CD14-positive monocyte (primary cell): ENCODE measurements around the gene CCL4. TPM values are rescaled to one million over a fixed set of nuclear protein-coding genes. Genes with fewer than 3 reads are reported as not detected.
"Not testable (repeated sequence)": the region's sequence is repeated elsewhere in the genome, so short reads cannot be mapped to it uniquely, and the experiment has no call there.

Source experiments
- DNase-seq, 3 donors: peaks; one replicate each; pipeline ENCODE4 v3.0.0-alpha.2; 2011 to 2022
- H2AFZ ChIP-seq: 2 replicates; pipeline ENCODE4 v1.6.0; 2012; ENCODE audit warnings: mild to moderate bottlenecking, low read depth, low read length, inconsistent platforms; ENCODE audit not compliant: insufficient read depth, poor library complexity, severe bottlenecking
- H3K27ac ChIP-seq, 2 donors: 1 replicate in 1 of 2; 2 replicates in 1 of 2; pipeline ENCODE4 v1.5.1; 2012 to 2013; ENCODE audit warnings: low read length in 2 of 2, control low read depth in 1 of 2, inconsistent platforms in 1 of 2, low read depth in 1 of 2, mild to moderate bottlenecking in 1 of 2
- H3K27me3 ChIP-seq, 2 donors: one replicate each; pipeline versions ENCODE4 v1.6.0 to v1.6.1; 2011 to 2013; ENCODE audit warnings: low read length in 2 of 2; ENCODE audit not compliant: control insufficient read depth in 2 of 2, insufficient read depth in 2 of 2
- H3K36me3 ChIP-seq, 2 donors: replicated peaks in 1 of 2; 1 replicate in 1 of 2; 2 replicates in 1 of 2; pipeline versions ENCODE4 v1.5.1 to v1.6.1; 2012 to 2013; ENCODE audit warnings: low read length in 2 of 2, control low read depth in 1 of 2, inconsistent platforms in 1 of 2, mild to moderate bottlenecking in 1 of 2; ENCODE audit not compliant: insufficient read depth in 2 of 2, control insufficient read depth in 1 of 2
- H3K4me1 ChIP-seq, 2 donors: 1 replicate in 1 of 2; 2 replicates in 1 of 2; pipeline versions ENCODE4 v1.5.1 to v1.6.1; 2012 to 2013; ENCODE audit warnings: low read length in 2 of 2, control low read depth in 1 of 2, inconsistent platforms in 1 of 2, mild to moderate bottlenecking in 1 of 2, moderate library complexity in 1 of 2; ENCODE audit not compliant: insufficient read depth in 2 of 2, control insufficient read depth in 1 of 2
- H3K4me2 ChIP-seq: replicated peaks from 2 replicates; pipeline ENCODE3; 2012; ENCODE audit warnings: low read length, moderate library complexity, mild to moderate bottlenecking; ENCODE audit not compliant: poor library complexity, severe bottlenecking; ENCODE audit errors: extremely low read depth
- H3K4me3 ChIP-seq, 3 experiments: fragments of 200-600 bp in 1 of 3; sonication (generic) in 1 of 3; replicated peaks in 1 of 3; 1 replicate in 2 of 3; 2 replicates in 1 of 3; pipeline ENCODE4 v1.5.1; 2011 to 2013; ENCODE audit warnings: low read length in 3 of 3, mild to moderate bottlenecking in 3 of 3, control low read depth in 2 of 3, low read depth in 2 of 3, inconsistent platforms in 1 of 3, moderate library complexity in 1 of 3
- H3K79me2 ChIP-seq: 2 replicates; pipeline ENCODE4 v1.6.0; 2012; ENCODE audit warnings: mild to moderate bottlenecking, control low read depth, inconsistent platforms, low read length, moderate library complexity; ENCODE audit not compliant: insufficient read depth
- H3K9ac ChIP-seq: 2 replicates; pipeline ENCODE4 v1.6.0; 2017; ENCODE audit warnings: low read length, mild to moderate bottlenecking; ENCODE audit not compliant: insufficient read depth, poor library complexity, severe bottlenecking
- H3K9me3 ChIP-seq, 2 donors: replicated peaks in 1 of 2; 1 replicate in 1 of 2; 2 replicates in 1 of 2; pipeline versions ENCODE4 v1.5.1 to v1.6.1; 2012 to 2013; ENCODE audit warnings: low read length in 2 of 2, control low read depth in 1 of 2; ENCODE audit not compliant: control insufficient read depth in 1 of 2, insufficient read depth in 1 of 2
- H4K20me1 ChIP-seq: 2 replicates; pipeline ENCODE4 v1.6.0; 2012; ENCODE audit warnings: mild to moderate bottlenecking, low read length, control low read depth, moderate library complexity; ENCODE audit not compliant: insufficient read depth
- H3K27ac Mint-ChIP-seq, 7 donors: one replicate each; pipeline ENCODE4 v1.8.0; 2020; ENCODE audit warnings: mild to moderate bottlenecking in 7 of 7, mixed read lengths in 7 of 7, moderate library complexity in 6 of 7, inconsistent platforms in 2 of 7
- H3K27me3 Mint-ChIP-seq, 3 donors: one replicate each; pipeline ENCODE4 v1.8.0; 2021 to 2022; ENCODE audit warnings: low read depth in 3 of 3, mild to moderate bottlenecking in 3 of 3, mixed read lengths in 3 of 3, moderate library complexity in 3 of 3, inconsistent platforms in 1 of 3
- H3K36me3 Mint-ChIP-seq, 2 donors: one replicate each; pipeline ENCODE4 v1.8.0; 2020; ENCODE audit warnings: mixed read lengths in 2 of 2, inconsistent platforms in 1 of 2, mild to moderate bottlenecking in 1 of 2
- H3K4me1 Mint-ChIP-seq: one replicate; pipeline ENCODE4 v1.8.0; 2020; ENCODE audit warnings: mild to moderate bottlenecking, mixed read lengths
- H3K4me3 Mint-ChIP-seq, 2 donors: one replicate each; pipeline ENCODE4 v1.8.0; 2020; ENCODE audit warnings: mild to moderate bottlenecking in 2 of 2, mixed read lengths in 2 of 2, moderate library complexity in 1 of 2
- H3K9me3 Mint-ChIP-seq, 7 donors: one replicate each; pipeline ENCODE4 v1.8.0; 2020 to 2022; ENCODE audit warnings: mixed read lengths in 7 of 7, mild to moderate bottlenecking in 6 of 7, moderate library complexity in 6 of 7, inconsistent platforms in 2 of 7
- CTCF ChIP-seq: fragments of 200-600 bp; IDR thresholded peaks from one replicate; pipeline ENCODE4 v1.8.0; 2022; ENCODE audit warnings: antibody characterized with exemption, mild to moderate bottlenecking
- WGBS: methylation state at CpG from one replicate; pipeline ENCODE4 v1.1.5; 2013; ENCODE audit warnings: missing lambda C conversion rate; ENCODE audit not compliant: insufficient coverage; 5-methylcytosine and 5-hydroxymethylcytosine counted together
- intact Hi-C, 2 donors: fragments of 100-400 bp; cut with micrococcal nuclease; formaldehyde crosslinking; loops; one replicate each; pipeline versions ENCODE4 v1.15.0 to v1.15.1; 2023
- polyA plus RNA-seq, 3 donors: library from polyadenylated mRNA; depleted of rRNA in 1 of 3; unstranded in 2 of 3; stranded (reverse) in 1 of 3; fragments of 300-500 nt in 2 of 3; fragments of >200 nt in 1 of 3; fragmentation: Illumina TruSeq in 2 of 3; gene quantifications; 1 replicate in 2 of 3; 2 replicates in 1 of 3; pipeline ENCODE4 v1.2.3, GENCODE V29; 2012 to 2021

CCL4 gene
- polyA plus RNA-seq, 3 donors: 11.8 to 41.7 (median 40.6) TPM

- intact Hi-C loops: loop anchor here in 1 of 2 donors (5.0 kb wide), 1 partner anchor 120 kb away; the partner anchor contains the start of gene CCL4L2
- no peaks in the 10 kb centered on the region for H4K20me1 ChIP-seq
- H3K9me3 Mint-ChIP-seq: peaks cover 0 to 2% (median 0%) of the 10 kb centered on the region in 7 donors
- H3K27me3 ChIP-seq: no peaks in the 10 kb centered on the region
- H3K9me3 ChIP-seq: no peaks in the 10 kb centered on the region
- peak overlapping the region in 4 of 7 donors; percentile 19 to 83 (median 66) for H3K27ac Mint-ChIP-seq
- H3K27me3 Mint-ChIP-seq: peaks cover 2 to 18% (median 4%) of the 10 kb centered on the region in 3 donors
- no peak overlapping the region for H3K27ac ChIP-seq
- no peak overlapping the region for H3K4me3 ChIP-seq
- peak; percentile 36 to 89 (median 41) for DNase-seq
- H3K36me3 Mint-ChIP-seq: peaks cover 6% of the 10 kb centered on the region in 2 donors
- no peaks in the 10 kb centered on the region for H3K36me3 ChIP-seq
- H3K4me1 Mint-ChIP-seq: peaks cover 50% of the 10 kb centered on the region
- no peak overlapping the region for H2AFZ ChIP-seq
- no peak overlapping the region for H3K9ac ChIP-seq
- no peak overlapping the region for H3K4me2 ChIP-seq
- peaks cover 36 to 46% of the 10 kb centered on the region in 2 donors for H3K4me1 ChIP-seq
- WGBS: no CpG with 5 or more reads among the region's 4 CpGs
- no peak for TF ChIP-seq CTCF
- no peak overlapping the region for H3K4me3 Mint-ChIP-seq
- H3K79me2 ChIP-seq: no peaks in the 10 kb centered on the region
Observed at GRCh38 chr17:36092230-36092629, 11.4 kb upstream of the CCL4 start.

GRCh38 chr17:36092715-36093114 lies 10.9 kb upstream of the CCL4 start:
- H3K36me3 Mint-ChIP-seq, H3K9me3 ChIP-seq, H3K79me2 ChIP-seq, H4K20me1 ChIP-seq, H3K4me3 ChIP-seq, DNase-seq, H2AFZ ChIP-seq, H3K9me3 Mint-ChIP-seq, H3K4me2 ChIP-seq, H3K4me3 Mint-ChIP-seq, H3K36me3 ChIP-seq, H3K9ac ChIP-seq, H3K27me3 ChIP-seq, H3K27ac ChIP-seq: not testable (repeated sequence)
- intact Hi-C loops: loop anchor here in 1 of 2 donors (5.0 kb wide), 1 partner anchor 120 kb away; the partner anchor contains the start of gene CCL4L2
- H3K4me1 ChIP-seq: peaks cover 36 to 46% of the 10 kb centered on the region in 2 donors
- Mint-ChIP-seq H3K4me1 (peaks cover 50% of the 10 kb centered on the region), H3K27ac (peak overlapping the region in 1 of 7 donors; percentile 66), H3K27me3 (peaks cover 2 to 18% (median 4%) of the 10 kb centered on the region in 3 donors)
- no CpG with 5 or more reads among the region's 6 CpGs for WGBS
